ENCODE measurements around the gene CDHR3. TPM values are rescaled to one million over a fixed set of nuclear protein-coding genes. Genes with fewer than 3 reads are reported as not detected.

CDHR3 gene
- total and polyA plus RNA-seq, 4 donors, result 1.0 to 10.5 (median 1.8) TPM

GRCh38 chr7:105913947-105914346, 49.1 kb upstream of the CDHR3 start (continued):
- TF ChIP-seq ZBTB33 (IDR thresholded peaks at IDR 0.05) (no peak), YY1 (IDR thresholded peaks at IDR 0.05) (peak; percentile 20)

- WGBS, result 93% methylated on average over 1 of the region's 1 CpG
- Histone ChIP-seq H3K9me3 (ENCODE audit: control insufficient read depth in 4 of 4, low read length in 3 of 4) (no peaks in the 10 kb centered on the region), H3K36me3 (ENCODE audit: control insufficient read depth in 4 of 4, insufficient read depth in 3 of 4, low read depth in 1 of 4, low read length in 3 of 4) (peaks cover 0 to 5% (median 0%) of the 10 kb centered on the region in 4 donors)
Observed at GRCh38 chr7:105916603-105917002, 46.5 kb upstream of the CDHR3 start.

GRCh38 chr7:105917659-105918058, 45.4 kb upstream of the CDHR3 start:
- TF ChIP-seq NR2F2 (IDR thresholded peaks at IDR 0.05) (no peak), TAF1 (conservative IDR thresholded peaks at IDR 0.05) (no peak), JUND (IDR thresholded peaks at IDR 0.05) (no peak), HNF4G (IDR thresholded peaks at IDR 0.05) (no peak), GABPA (IDR thresholded peaks at IDR 0.05 in 1 of 2, conservative IDR thresholded peaks at IDR 0.05 in 1 of 2) (no peak)
- TF ChIP-seq, protein P1, sequence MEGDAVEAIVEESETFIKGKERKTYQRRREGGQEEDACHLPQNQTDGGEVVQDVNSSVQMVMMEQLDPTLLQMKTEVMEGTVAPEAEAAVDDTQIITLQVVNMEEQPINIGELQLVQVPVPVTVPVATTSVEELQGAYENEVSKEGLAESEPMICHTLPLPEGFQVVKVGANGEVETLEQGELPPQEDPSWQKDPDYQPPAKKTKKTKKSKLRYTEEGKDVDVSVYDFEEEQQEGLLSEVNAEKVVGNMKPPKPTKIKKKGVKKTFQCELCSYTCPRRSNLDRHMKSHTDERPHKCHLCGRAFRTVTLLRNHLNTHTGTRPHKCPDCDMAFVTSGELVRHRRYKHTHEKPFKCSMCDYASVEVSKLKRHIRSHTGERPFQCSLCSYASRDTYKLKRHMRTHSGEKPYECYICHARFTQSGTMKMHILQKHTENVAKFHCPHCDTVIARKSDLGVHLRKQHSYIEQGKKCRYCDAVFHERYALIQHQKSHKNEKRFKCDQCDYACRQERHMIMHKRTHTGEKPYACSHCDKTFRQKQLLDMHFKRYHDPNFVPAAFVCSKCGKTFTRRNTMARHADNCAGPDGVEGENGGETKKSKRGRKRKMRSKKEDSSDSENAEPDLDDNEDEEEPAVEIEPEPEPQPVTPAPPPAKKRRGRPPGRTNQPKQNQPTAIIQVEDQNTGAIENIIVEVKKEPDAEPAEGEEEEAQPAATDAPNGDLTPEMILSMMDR (IDR thresholded peaks at IDR 0.05; ENCODE audit: low read depth, low read length, missing input control), result no peak
- TF ChIP-seq, protein P2, sequence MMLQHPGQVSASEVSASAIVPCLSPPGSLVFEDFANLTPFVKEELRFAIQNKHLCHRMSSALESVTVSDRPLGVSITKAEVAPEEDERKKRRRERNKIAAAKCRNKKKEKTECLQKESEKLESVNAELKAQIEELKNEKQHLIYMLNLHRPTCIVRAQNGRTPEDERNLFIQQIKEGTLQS (IDR thresholded peaks at IDR 0.05), result no peak
- no peak for DNase-seq (ENCODE audit: low spot score)
- no peak overlapping the region for H3K9ac ChIP-seq (ENCODE audit: low read depth in 1 of 2, low read length in 2 of 2)
- peaks cover 0 to 5% (median 0%) of the 10 kb centered on the region in 4 donors for H3K36me3 ChIP-seq (ENCODE audit: control insufficient read depth in 4 of 4, insufficient read depth in 3 of 4, low read depth in 1 of 4, low read length in 3 of 4)
- peaks cover 2 to 13% (median 10%) of the 10 kb centered on the region in 4 donors for H3K4me1 ChIP-seq (ENCODE audit: control insufficient read depth in 4 of 4, insufficient read depth in 4 of 4, low read length in 3 of 4)
- no peak overlapping the region for H3K4me3 ChIP-seq (ENCODE audit: low read depth in 1 of 3, low read length in 3 of 3)
- WGBS, result 96% methylated on average over 2 of the region's 2 CpGs
- no peaks in the 10 kb centered on the region for H3K9me3 ChIP-seq (ENCODE audit: control insufficient read depth in 4 of 4, low read length in 3 of 4)
- H3K27me3 ChIP-seq (ENCODE audit: control insufficient read depth in 4 of 4, insufficient read depth in 4 of 4, low read length in 3 of 4), result no peaks in the 10 kb centered on the region
- H3K27ac ChIP-seq (ENCODE audit: low read depth in 1 of 2, low read length in 2 of 2), result no peak overlapping the region

More at GRCh38 chr7:105916603-105917002, 46.5 kb upstream of the CDHR3 start:
- no peaks in the 10 kb centered on the region for H3K27me3 ChIP-seq (ENCODE audit: control insufficient read depth in 4 of 4, insufficient read depth in 4 of 4, low read length in 3 of 4)
- H3K4me3 ChIP-seq (ENCODE audit: low read depth in 1 of 3, low read length in 3 of 3), result no peak overlapping the region
- no peak for DNase-seq (ENCODE audit: low spot score)
- H3K27ac ChIP-seq (ENCODE audit: low read depth in 1 of 2, low read length in 2 of 2), result no peak overlapping the region
- H3K9ac ChIP-seq (ENCODE audit: low read depth in 1 of 2, low read length in 2 of 2), result no peak overlapping the region
- TF ChIP-seq HNF4G (IDR thresholded peaks at IDR 0.05), result no peak
- TF ChIP-seq JUND (IDR thresholded peaks at IDR 0.05), result no peak
- TF ChIP-seq EGR1 (IDR thresholded peaks at IDR 0.05; ENCODE audit: low read depth in 2 of 2), result no peak
- TF ChIP-seq NR2F2 (IDR thresholded peaks at IDR 0.05), result no peak
- TF ChIP-seq HNF4A (conservative IDR thresholded peaks at IDR 0.05), result no peak
- TF ChIP-seq MAX (IDR thresholded peaks at IDR 0.05), result no peak
- peaks cover 2 to 13% (median 10%) of the 10 kb centered on the region in 4 donors for H3K4me1 ChIP-seq (ENCODE audit: control insufficient read depth in 4 of 4, insufficient read depth in 4 of 4, low read length in 3 of 4)

GRCh38 chr7:105920766-105921165, 42.3 kb upstream of the CDHR3 start:
- Histone ChIP-seq H3K27ac (ENCODE audit: low read depth in 1 of 2, low read length in 2 of 2) (no peak overlapping the region), H3K36me3 (ENCODE audit: control insufficient read depth in 4 of 4, insufficient read depth in 3 of 4, low read depth in 1 of 4, low read length in 3 of 4) (peaks cover 0 to 7% (median 2%) of the 10 kb centered on the region in 4 donors), H3K9me3 (ENCODE audit: control insufficient read depth in 4 of 4, low read length in 3 of 4) (peaks cover 0 to 3% (median 0%) of the 10 kb centered on the region in 4 donors), H3K9ac (ENCODE audit: low read depth in 1 of 2, low read length in 2 of 2) (no peak overlapping the region), H3K4me3 (ENCODE audit: low read depth in 1 of 3, low read length in 3 of 3) (no peak overlapping the region), H3K4me1 (ENCODE audit: control insufficient read depth in 4 of 4, insufficient read depth in 4 of 4, low read length in 3 of 4) (no peaks in the 10 kb centered on the region), H3K27me3 (ENCODE audit: control insufficient read depth in 4 of 4, insufficient read depth in 4 of 4, low read length in 3 of 4) (no peaks in the 10 kb centered on the region)
- DNase-seq (ENCODE audit: low spot score), result no peak
- 91% methylated on average over 4 of the region's 4 CpGs for WGBS
- no peak for TF ChIP-seq HNF4G (IDR thresholded peaks at IDR 0.05)
- no peak for TF ChIP-seq JUND (IDR thresholded peaks at IDR 0.05)
- no peak for TF ChIP-seq TAF1 (conservative IDR thresholded peaks at IDR 0.05)
- TF ChIP-seq EGR1 (IDR thresholded peaks at IDR 0.05; ENCODE audit: low read depth in 2 of 2), result no peak
- no peak for TF ChIP-seq FOXA2 (IDR thresholded peaks at IDR 0.05)
- TF ChIP-seq RAD21 (IDR thresholded peaks at IDR 0.05), result no peak
- TF ChIP-seq SP1 (IDR thresholded peaks at IDR 0.05), result no peak
- no peak for TF ChIP-seq HNF4A (conservative IDR thresholded peaks at IDR 0.05)
- TF ChIP-seq YY1 (IDR thresholded peaks at IDR 0.05), result no peak
- TF ChIP-seq NR2F2 (IDR thresholded peaks at IDR 0.05), result no peak
- no peak for TF ChIP-seq ZBTB33 (IDR thresholded peaks at IDR 0.05)
- no peak for TF ChIP-seq GABPA (IDR thresholded peaks at IDR 0.05 in 1 of 2, conservative IDR thresholded peaks at IDR 0.05 in 1 of 2)
- TF ChIP-seq MAX (IDR thresholded peaks at IDR 0.05), result no peak

Data from liver (tissue), 9 donors.